GM19043 (cell line): ENCODE measurements around the gene PEBP1.
"Not testable (repeated sequence)": the region's sequence is repeated elsewhere in the genome, so short reads cannot be mapped to it uniquely, and the experiment has no call there.

Experiments
- ATAC-seq: cut with Tn5 transposase; IDR thresholded peaks from one replicate; pipeline ENCODE4 v1.9.1; 2021; ENCODE audit warnings: low read depth; ENCODE audit not compliant: unreplicated experiment

Gene PEBP1

DNA sequence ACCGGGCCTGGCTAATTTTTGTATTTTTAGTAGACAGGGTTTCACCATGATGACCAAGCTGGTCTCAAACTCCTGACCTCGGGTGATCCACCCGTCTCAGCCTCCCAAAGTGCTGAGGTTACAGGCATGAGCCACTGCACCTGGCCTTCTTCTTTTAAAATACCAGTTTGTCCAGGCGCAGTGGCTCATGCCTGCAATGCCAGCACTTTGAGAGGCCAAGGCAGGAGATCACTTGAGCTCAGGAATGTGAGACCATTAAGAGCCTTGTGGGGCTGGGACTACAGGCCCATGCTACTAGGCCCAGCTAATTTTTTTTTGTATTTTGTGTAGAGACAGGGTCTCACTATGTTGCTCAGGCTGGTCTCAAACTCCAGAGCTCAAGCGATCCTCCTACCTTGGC is 8.1 kb upstream of the PEBP1 start:
- ATAC-seq = no peak

GRCh38 chr12:118129436-118129835 is 6.5 kb upstream of the PEBP1 start:
- ATAC-seq = not testable (repeated sequence)

GRCh38 chr12:118136559-118137003 is 657 bp downstream of the PEBP1 start:
- ATAC-seq = no peak

- ATAC-seq = no peak
Measured at GRCh38 chr12:118137148-118137678, 1.3 kb downstream of the PEBP1 start.

DNA sequence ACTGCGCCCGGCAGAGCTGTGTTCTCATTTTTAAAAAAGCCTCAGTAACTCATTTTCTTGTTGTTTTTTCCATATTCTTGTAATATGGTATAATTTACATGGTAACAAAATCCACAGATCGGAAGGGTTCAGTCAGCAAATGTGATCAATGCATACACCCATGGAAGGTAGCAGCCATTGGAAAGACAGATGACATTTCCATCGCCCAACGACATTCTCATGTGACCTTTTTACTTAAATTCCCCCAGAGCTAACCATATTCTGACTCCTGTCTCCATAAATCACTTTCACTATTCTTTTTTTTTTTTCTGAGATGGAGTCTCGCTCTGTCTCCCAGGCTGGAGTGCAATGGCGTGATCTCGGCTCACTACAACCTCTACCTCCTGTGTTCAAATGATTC is 4.9 kb downstream of the PEBP1 start:
- no peak for ATAC-seq

DNA sequence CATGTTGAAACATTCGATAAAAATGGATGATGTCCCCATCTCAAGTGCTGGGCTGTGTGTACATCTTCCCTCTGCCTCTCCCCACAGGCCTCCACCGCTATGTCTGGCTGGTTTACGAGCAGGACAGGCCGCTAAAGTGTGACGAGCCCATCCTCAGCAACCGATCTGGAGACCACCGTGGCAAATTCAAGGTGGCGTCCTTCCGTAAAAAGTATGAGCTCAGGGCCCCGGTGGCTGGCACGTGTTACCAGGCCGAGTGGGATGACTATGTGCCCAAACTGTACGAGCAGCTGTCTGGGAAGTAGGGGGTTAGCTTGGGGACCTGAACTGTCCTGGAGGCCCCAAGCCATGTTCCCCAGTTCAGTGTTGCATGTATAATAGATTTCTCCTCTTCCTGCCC is 8.6 kb downstream of the PEBP1 start:
- ATAC-seq = no peak

GRCh38 chr12:118145113-118145797 is 9.3 kb downstream of the PEBP1 start:
- peak; percentile 77 for ATAC-seq

- ATAC-seq = no peak
Measured at GRCh38 chr12:118145798-118146156, 9.9 kb downstream of the PEBP1 start.

GRCh38 chr12:118148287-118148686 is 12.4 kb downstream of the PEBP1 start:
- ATAC-seq = no peak

DNA sequence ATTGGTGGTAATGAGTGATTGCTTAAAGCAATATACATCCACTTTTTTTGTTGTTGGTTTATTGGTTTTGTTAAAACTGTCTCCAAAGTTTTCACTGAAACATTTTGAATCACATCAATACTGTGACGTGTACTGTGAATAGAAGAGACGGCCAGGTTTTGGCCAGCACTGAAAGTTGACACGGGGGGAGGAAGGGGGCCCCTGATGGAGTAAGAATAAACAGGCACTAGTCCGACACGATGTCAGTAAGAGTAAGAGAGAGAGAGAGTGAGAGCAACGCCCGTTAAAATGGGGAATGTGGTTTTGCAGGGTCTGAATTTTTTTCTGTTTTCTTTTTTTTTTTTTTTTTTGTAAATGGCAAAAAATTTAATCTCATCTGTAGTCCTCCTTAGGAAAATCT is 14.7 kb downstream of the PEBP1 start:
- ATAC-seq = no peak

GRCh38 chr12:118151755-118152154 is 15.8 kb downstream of the PEBP1 start:
- ATAC-seq = no peak

- no peak for ATAC-seq
Measured at GRCh38 chr12:118160536-118160935, 24.6 kb downstream of the PEBP1 start.

- no peak for ATAC-seq
Measured at GRCh38 chr12:118164798-118165486, 29.0 kb downstream of the PEBP1 start.

- ATAC-seq = peak; percentile 99
Measured at GRCh38 chr12:118166946-118167345, 31.0 kb downstream of the PEBP1 start.

DNA sequence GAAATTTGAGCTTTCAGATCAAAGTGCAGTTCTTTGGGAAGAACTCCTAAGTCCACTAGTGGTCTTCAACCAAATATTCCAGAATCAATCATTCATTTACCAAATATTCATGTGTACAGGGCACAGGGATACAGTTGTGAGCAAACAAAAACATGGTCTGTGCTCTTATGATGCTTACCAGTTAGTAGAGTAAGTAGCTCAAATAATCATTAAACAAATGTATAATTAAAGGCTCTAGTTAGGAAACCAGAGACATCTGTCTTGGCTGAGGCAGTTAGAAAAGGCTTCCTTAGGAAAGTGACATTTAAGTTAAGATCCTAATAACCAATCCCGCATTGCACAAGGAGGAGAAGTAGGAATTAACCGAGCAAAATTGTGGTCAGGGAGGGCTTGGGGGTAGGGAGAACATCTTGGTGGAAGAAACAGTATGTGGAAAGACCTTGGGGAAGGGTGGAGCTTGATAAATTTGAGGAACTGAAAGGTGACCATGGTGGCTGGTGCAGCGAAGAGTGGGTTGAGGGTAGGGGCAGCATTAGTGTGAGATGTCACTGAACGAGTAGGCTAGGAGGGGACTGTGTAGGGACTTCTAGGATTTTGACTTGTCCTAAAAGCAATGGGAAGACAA is 40.0 kb downstream of the PEBP1 start:
- ATAC-seq = peak; percentile 95

- peak; percentile 50 for ATAC-seq
Measured at GRCh38 chr12:118183155-118183554, 47.2 kb downstream of the PEBP1 start.

GRCh38 chr12:118183711-118184110 is 47.8 kb downstream of the PEBP1 start:
- ATAC-seq = no peak

GRCh38 chr12:118185602-118186397 is 49.9 kb downstream of the PEBP1 start:
- ATAC-seq = no peak

- ATAC-seq = no peak
Measured at GRCh38 chr12:118187751-118188435, 52.0 kb downstream of the PEBP1 start.

GRCh38 chr12:118188690-118189371 is 52.9 kb downstream of the PEBP1 start:
- no peak for ATAC-seq
